ENCODE results near the gene CHRNA4.

Gene CHRNA4

GRCh38 chr20:63376283-63377250 is 15.4 kb upstream of the CHRNA4 start:
- DNase-seq = no peak

- DNase-seq = no peak
These were observed 14.3 kb upstream of the CHRNA4 start for GRCh38 chr20:63375438-63375837.

GRCh38 chr20:63374504-63374903 is 13.4 kb upstream of the CHRNA4 start:
- no peak for DNase-seq

GRCh38 chr20:63373996-63374395 is 12.8 kb upstream of the CHRNA4 start:
- DNase-seq = no peak

- DNase-seq = no peak
These were observed 12.1 kb upstream of the CHRNA4 start for GRCh38 chr20:63372971-63373885.

- no peak for DNase-seq
These were observed 10.2 kb upstream of the CHRNA4 start for GRCh38 chr20:63371291-63371865.

- no peak for DNase-seq
These were observed 9.6 kb upstream of the CHRNA4 start for GRCh38 chr20:63370618-63371187.

GRCh38 chr20:63369724-63370617 is 8.8 kb upstream of the CHRNA4 start:
- DNase-seq = no peak

GRCh38 chr20:63369024-63369530 is 7.9 kb upstream of the CHRNA4 start:
- DNase-seq = no peak

GRCh38 chr20:63368151-63368550 is 7.0 kb upstream of the CHRNA4 start:
- no peak for DNase-seq

GRCh38 chr20:63367446-63368055 is 6.4 kb upstream of the CHRNA4 start:
- DNase-seq = no peak

GRCh38 chr20:63366390-63367365 is 5.5 kb upstream of the CHRNA4 start:
- no peak for DNase-seq

- no peak for DNase-seq
These were observed 4.6 kb upstream of the CHRNA4 start for GRCh38 chr20:63365601-63366389.

- no peak for DNase-seq
These were observed 3.8 kb upstream of the CHRNA4 start for GRCh38 chr20:63364801-63365585.

- DNase-seq = no peak
These were observed 2.9 kb upstream of the CHRNA4 start for GRCh38 chr20:63363981-63364561.

- DNase-seq = no peak
These were observed 2.1 kb upstream of the CHRNA4 start for GRCh38 chr20:63363013-63363957.
